ENCODE data around the gene TUBB2A. TPM values are rescaled to one million over a fixed set of nuclear protein-coding genes. Genes with fewer than 3 reads are reported as not detected.

The TUBB2A gene
- total and polyA plus RNA-seq, 10 of the 15 experiments (the other 5 are each of a cell fraction or from before 2014, with no cell fraction given) = 2.2 to 49.5 (median 31.3) TPM

GRCh38 chr6:3200682-3201081 lies 43.3 kb upstream of the TUBB2A start:
- H3K9ac ChIP-seq (ENCODE audit: control insufficient read depth, insufficient read depth, low read length) = no peak overlapping the region
- H3K79me2 ChIP-seq (ENCODE audit: control insufficient read depth, insufficient read depth, low read length) = no peaks in the 10 kb centered on the region
- no peak for ATAC-seq
- H3K27ac ChIP-seq (ENCODE audit: control insufficient read depth, insufficient read depth) = no peak overlapping the region
- no peaks in the 10 kb centered on the region for H4K20me1 ChIP-seq (ENCODE audit: control insufficient read depth, insufficient read depth)
- H3K36me3 ChIP-seq (ENCODE audit: control insufficient read depth in 2 of 2, insufficient read depth in 2 of 2, low read length in 1 of 2) = no peaks in the 10 kb centered on the region
- no peak overlapping the region for H3K4me3 ChIP-seq
- ChIA-PET RAD21 (ENCODE audit: unreplicated experiment) (no interaction called here), SMC1A (ENCODE audit: uncharacterized antibody, unreplicated experiment) (no interaction called here), POLR2A (no interaction called here), CTCF (interaction anchor here (0.6 kb wide), 1 partner anchor 38 kb away, joined by 4 read pairs; no protein-coding TSS in a partner anchor)
- H2AFZ ChIP-seq (ENCODE audit: control insufficient read depth, low read depth, low read length) = no peak overlapping the region
- H3K9me3 ChIP-seq (replicated peaks; ENCODE audit: control insufficient read depth, insufficient read depth, low read length) = peaks cover 4% of the 10 kb centered on the region; the same call in 2 of the 3 replicates
- H3K4me2 ChIP-seq (ENCODE audit: control insufficient read depth, insufficient read depth) = no peak overlapping the region
- no peaks in the 10 kb centered on the region for H3K27me3 ChIP-seq (replicated peaks in 1 of 2; ENCODE audit: control insufficient read depth in 2 of 2, insufficient read depth in 2 of 2, low read length in 1 of 2)
- TF ChIP-seq, protein P1, sequence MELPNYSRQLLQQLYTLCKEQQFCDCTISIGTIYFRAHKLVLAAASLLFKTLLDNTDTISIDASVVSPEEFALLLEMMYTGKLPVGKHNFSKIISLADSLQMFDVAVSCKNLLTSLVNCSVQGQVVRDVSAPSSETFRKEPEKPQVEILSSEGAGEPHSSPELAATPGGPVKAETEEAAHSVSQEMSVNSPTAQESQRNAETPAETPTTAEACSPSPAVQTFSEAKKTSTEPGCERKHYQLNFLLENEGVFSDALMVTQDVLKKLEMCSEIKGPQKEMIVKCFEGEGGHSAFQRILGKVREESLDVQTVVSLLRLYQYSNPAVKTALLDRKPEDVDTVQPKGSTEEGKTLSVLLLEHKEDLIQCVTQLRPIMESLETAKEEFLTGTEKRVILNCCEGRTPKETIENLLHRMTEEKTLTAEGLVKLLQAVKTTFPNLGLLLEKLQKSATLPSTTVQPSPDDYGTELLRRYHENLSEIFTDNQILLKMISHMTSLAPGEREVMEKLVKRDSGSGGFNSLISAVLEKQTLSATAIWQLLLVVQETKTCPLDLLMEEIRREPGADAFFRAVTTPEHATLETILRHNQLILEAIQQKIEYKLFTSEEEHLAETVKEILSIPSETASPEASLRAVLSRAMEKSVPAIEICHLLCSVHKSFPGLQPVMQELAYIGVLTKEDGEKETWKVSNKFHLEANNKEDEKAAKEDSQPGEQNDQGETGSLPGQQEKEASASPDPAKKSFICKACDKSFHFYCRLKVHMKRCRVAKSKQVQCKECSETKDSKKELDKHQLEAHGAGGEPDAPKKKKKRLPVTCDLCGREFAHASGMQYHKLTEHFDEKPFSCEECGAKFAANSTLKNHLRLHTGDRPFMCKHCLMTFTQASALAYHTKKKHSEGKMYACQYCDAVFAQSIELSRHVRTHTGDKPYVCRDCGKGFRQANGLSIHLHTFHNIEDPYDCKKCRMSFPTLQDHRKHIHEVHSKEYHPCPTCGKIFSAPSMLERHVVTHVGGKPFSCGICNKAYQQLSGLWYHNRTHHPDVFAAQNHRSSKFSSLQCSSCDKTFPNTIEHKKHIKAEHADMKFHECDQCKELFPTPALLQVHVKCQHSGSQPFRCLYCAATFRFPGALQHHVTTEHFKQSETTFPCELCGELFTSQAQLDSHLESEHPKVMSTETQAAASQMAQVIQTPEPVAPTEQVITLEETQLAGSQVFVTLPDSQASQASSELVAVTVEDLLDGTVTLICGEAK (IDR thresholded peaks at IDR 0.05; ENCODE audit: borderline replicate concordance) = peak; percentile 61
- no peak for TF ChIP-seq BCL3 (IDR thresholded peaks at IDR 0.05; ENCODE audit: borderline replicate concordance, insufficient read depth, low read depth, low read length, poor library complexity, severe bottlenecking)
- FAIRE-seq = no peak
- H3K4me1 ChIP-seq (ENCODE audit: control insufficient read depth, insufficient read depth, low read length) = peaks cover 21% of the 10 kb centered on the region
- in situ Hi-C loops (cut with MboI) = no loop called here
- BruUV-seq (replicated peaks) = no TSS peak
- intact Hi-C loops (cut with micrococcal nuclease; ENCODE audit: unreplicated experiment) = loop anchor here (10.0 kb wide), 1 partner anchor 336 kb away; no protein-coding TSS in a partner anchor
- DNase-seq (ENCODE audit: low read depth, low spot score) = no peak

Measured in GM12878 (cell line).